Measurements from ENCODE around the gene MCF2L2.
"Not testable (repeated sequence)": the region's sequence is repeated elsewhere in the genome, so short reads cannot be mapped to it uniquely, and the experiment has no call there.

The MCF2L2 gene

GRCh38 chr3:183394150-183394549 is 34.3 kb downstream of the MCF2L2 start:
- no peak for DNase-seq

- no peak for DNase-seq
These were observed 34.8 kb downstream of the MCF2L2 start for GRCh38 chr3:183393625-183394024.

- no peak for DNase-seq
These were observed 36.0 kb downstream of the MCF2L2 start for GRCh38 chr3:183392186-183393034.

GRCh38 chr3:183391460-183391859 is 37.0 kb downstream of the MCF2L2 start:
- DNase-seq: no peak

- no peak for DNase-seq
These were observed 37.6 kb downstream of the MCF2L2 start for GRCh38 chr3:183390844-183391243.

- no peak for DNase-seq
These were observed 40.1 kb downstream of the MCF2L2 start for GRCh38 chr3:183388213-183388895.

DNA sequence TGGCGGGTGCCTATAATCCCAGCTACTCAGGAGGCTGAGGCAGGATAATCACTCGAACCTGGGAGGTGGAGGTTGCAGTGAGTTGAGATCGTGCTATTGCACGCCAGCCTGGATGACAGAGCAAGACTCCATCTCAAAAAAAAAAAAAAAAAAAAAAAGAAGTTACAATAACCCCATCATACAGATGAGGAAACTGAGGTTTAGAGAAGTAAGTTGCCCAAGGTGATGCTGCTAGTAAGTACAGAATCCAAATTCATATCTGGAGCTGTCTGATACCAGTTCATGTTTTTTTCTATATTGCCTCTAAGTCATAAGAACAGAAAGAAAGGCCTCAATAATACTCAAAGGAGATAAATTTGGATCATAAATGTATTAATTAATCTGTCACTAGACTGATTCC is 40.6 kb downstream of the MCF2L2 start:
- DNase-seq: no peak

DNA sequence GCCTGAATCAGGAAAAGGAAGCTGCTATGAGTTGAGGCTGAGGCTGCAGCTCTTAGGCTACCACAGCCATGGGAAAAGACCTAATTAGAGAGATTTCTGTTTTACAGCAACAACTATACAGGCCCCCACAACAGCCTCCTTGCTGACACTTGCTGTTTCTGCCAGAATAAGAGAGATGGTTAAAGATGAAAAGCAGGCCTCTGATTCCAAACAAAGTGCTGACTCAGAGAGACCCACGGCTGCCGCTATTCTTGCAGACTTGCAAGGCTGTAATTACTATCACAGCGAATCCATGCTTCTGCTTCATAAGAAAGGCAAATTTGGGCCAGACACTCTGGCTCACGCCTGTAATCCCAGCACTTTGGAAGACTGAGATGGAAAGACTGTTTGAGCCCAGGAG is 41.8 kb downstream of the MCF2L2 start:
- DNase-seq: no peak

GRCh38 chr3:183385698-183386613 is 42.5 kb downstream of the MCF2L2 start:
- peak; percentile 28 for DNase-seq

GRCh38 chr3:183381673-183382072 is 46.7 kb downstream of the MCF2L2 start:
- no peak for DNase-seq

DNA sequence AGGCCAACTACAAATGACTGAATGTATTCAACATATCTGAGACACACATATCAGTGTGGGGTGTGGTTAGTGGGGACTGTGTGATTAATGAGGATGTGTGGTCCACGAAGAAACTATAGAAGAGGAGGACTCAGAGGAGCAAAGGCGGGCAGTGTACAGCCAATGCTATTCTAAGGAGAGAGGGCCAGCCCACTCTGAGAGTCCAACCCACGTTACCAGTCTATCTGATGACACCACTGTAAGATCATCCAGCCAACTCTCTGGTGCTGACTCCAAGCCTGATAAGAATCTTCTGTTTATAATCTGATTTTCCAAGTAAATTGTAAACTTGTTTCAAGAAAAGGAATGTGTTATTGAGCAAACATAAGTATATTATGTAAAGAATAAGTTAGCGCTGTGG is 47.2 kb downstream of the MCF2L2 start:
- DNase-seq: no peak

DNA sequence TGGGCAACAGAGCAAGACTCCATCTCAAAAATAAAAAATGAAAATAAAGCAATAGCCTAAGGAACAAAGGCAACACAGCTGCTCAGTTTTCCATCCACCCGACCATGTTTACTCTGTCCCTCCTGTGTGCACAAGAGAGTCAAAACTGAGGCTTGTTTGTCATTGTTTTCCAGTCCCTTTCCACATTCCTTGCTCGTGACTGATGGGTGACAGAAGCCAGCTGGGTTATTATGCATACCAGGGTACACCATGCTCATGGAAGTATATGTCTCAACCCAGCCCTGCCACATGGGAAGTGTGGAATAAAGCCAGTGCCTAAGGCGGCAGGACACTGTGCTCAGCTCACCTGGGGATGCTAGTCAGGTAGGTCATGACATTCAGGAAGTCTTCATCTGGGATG is 49.5 kb downstream of the MCF2L2 start:
- DNase-seq: no peak

DNA sequence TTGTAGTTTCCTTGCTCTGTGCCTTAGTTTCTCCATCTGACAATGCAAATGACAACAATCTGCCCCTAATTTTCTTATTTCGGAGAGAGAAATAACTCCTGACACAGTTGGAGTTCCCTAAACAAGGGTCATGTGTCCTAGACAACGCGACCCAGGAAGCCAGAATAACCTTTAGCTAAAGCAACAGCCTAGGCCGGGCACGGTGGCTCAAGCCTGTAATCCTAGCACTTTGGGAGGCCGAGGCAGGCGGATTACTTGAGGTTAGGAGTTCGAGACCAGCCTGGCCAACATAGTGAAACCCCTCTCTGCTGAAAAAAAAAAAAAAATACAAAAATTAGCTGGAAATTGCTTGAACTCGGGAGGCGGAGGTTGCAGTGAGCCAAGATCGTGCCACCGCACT is 49.9 kb downstream of the MCF2L2 start:
- no peak for DNase-seq

DNA sequence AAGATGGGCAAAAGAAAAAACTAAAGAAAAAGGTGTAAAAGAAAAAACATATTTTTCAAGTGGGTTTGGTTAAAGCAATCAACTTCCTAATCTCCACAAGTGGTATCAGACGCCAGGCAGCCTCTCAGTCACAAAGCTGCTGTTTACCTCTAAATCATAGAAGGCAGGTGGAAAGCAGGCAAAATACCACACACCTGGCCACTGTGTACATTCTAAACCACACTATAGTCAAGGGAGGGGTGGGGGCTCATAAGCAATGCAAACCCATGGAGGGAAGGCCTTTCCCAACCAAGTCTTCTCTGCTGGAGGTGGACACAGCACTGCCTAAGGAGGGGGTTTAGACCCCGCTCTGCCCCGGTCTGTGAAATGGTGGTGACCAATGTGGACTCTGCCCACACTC is 50.4 kb downstream of the MCF2L2 start:
- peak; percentile 46 for DNase-seq

GRCh38 chr3:183377307-183377959 is 51.0 kb downstream of the MCF2L2 start:
- DNase-seq: no peak

DNA sequence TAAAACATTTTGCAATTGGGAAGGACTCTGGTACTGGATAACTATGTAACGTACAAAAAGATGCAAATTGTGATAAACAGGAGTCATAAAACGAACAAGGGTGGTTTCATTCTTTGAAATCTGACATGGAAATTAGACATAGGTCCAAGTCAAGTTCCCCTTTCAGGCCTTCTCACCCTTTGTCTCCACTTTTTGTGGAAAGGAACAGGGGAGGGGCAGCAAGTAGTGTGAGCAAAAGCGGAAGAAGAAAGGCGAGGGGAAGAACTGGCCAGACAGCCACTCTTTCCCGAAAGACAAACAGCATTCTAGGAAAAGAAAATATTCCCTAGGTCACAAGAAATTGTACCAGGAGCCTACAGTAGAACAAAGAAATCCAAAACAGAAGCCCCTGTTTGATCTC is 52.6 kb downstream of the MCF2L2 start:
- no peak for DNase-seq

DNA sequence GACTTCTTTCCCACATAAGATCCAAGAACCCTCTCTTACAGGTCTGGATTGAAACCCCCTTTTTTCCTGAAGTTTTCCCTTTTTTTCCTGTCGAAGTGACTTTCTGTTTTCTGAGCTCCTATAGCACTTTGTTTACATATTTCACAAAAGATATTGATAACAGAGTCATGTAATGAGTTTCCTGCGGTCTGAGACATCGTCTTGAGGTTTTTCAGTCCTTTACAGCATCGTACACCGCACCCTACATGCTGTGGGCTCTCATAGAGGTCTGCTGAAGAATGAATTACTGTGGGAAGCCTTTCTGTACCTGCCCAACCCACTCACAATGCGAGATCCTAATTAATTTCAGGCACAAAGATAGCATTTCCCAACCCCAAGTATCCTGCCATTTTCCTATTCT is 53.1 kb downstream of the MCF2L2 start:
- DNase-seq: no peak

DNA sequence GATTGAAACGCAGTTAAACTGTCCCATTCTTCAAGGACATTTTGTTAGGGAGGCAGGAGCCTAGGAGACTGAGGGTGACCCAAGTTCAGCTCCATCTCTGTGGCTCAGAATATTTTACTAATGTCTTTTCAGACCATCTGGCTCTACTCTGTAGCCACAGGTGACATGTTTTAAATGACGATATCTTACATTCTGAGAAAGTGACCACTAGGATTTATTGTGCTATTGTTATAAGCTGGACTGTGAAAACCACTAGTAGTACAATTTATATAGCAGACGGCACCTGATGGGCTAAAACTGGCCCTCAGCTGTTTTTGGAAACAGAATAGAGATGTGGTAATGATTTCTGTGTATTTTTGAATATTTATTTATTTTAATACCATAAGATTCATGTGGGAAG is 55.5 kb downstream of the MCF2L2 start:
- DNase-seq: no peak

DNA sequence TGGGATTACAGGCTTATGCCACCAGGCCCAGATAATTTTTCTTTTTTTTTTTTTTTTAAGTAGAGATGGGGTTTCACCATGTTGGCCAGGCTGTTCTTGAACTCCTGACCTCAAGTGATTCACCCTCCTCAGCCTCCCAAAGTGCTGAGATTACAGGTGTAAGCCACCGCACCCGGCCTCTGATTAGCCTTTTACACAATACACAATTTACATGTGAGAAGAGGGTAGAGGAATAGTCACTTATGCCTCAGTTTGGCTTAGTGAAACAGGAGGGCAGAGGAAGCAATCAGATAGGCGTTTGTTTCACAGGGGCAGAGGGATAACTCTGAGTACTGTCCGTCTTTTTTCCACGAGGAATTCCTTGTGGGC is 56.8 kb downstream of the MCF2L2 start:
- not testable (repeated sequence) for DNase-seq

GRCh38 chr3:183370391-183370790 is 58.0 kb downstream of the MCF2L2 start:
- DNase-seq: no peak

GRCh38 chr3:183369627-183370026 is 58.8 kb downstream of the MCF2L2 start:
- no peak for DNase-seq

DNA sequence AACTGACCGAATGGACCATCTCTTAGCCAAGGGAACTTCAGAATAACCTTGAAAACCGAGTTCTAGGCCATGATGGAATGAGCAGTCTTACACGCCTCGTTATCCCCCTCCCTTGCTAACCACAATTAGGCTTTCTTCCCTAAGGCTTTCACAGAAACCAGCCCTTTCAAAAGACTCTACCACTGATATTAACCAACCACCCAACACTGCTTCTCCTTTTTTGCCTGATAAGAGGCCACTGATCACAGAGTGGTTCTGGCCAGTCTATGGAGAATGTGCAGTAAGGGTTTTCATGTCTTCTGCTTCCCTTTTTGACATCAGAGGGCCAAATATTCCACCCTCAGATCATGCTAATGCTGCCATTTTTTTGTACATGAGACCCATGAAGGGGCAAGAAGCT is 59.3 kb downstream of the MCF2L2 start:
- no peak for DNase-seq
